ENCODE data around the gene NSUN2. TPM values are rescaled to one million over a fixed set of nuclear protein-coding genes. Genes with fewer than 3 reads are reported as not detected.

NSUN2 gene
- total RNA-seq, 2 experiments from 2014 or later, result 110 to 111 TPM

DNA sequence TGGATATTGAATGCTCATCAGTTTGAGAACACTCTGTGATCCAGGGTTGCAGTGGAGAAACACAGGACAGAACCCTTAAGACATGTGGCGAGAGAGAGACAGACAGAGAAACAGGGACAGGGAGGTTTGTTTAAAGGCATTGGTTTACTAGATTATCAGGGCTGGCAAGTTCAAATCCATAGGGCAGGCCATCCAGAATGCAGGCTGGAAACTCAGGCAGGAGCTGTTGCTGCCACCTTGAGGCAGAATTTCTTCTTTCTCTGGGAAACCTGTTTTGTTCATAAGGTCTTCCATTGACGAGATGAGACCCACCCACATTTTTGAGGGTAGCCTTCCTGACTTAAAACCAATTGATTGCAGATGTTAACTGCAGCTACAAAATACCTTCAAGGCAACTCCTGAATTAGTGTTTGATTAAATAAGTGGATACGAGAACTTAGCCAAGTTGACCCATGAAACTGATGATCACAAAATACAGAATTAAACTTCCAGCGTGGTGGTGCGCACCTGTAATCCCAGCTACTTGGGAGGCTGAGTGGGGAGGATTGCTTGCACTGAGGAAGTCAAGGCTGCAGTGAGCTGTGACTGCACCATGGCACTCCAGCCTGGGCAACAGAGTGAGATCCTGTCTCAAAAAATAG lies 55.9 kb downstream of the NSUN2 start:
- DNase-seq, result peak; percentile 25
- Mint-ChIP-seq H3K27ac (no peak overlapping the region), H3K9me3 (no peaks in the 10 kb centered on the region), H3K36me3 (ENCODE audit: low read depth) (no peaks in the 10 kb centered on the region), H3K27me3 (peaks cover 21% of the 10 kb centered on the region), H3K4me1 (ENCODE audit: low read depth) (no peaks in the 10 kb centered on the region), H3K4me3 (no peak overlapping the region)
- ATAC-seq, result no peak
- intact Hi-C loops (cut with micrococcal nuclease), result no loop called here
- ChIA-PET CTCF (interaction anchor here (1.4 kb wide), 1 partner anchor 9 kb away, joined by 3 read pairs; no protein-coding TSS in a partner anchor), POLR2A (no interaction called here)
- TF ChIP-seq, protein P1, sequence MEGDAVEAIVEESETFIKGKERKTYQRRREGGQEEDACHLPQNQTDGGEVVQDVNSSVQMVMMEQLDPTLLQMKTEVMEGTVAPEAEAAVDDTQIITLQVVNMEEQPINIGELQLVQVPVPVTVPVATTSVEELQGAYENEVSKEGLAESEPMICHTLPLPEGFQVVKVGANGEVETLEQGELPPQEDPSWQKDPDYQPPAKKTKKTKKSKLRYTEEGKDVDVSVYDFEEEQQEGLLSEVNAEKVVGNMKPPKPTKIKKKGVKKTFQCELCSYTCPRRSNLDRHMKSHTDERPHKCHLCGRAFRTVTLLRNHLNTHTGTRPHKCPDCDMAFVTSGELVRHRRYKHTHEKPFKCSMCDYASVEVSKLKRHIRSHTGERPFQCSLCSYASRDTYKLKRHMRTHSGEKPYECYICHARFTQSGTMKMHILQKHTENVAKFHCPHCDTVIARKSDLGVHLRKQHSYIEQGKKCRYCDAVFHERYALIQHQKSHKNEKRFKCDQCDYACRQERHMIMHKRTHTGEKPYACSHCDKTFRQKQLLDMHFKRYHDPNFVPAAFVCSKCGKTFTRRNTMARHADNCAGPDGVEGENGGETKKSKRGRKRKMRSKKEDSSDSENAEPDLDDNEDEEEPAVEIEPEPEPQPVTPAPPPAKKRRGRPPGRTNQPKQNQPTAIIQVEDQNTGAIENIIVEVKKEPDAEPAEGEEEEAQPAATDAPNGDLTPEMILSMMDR (IDR thresholded peaks at IDR 0.05), result peak; percentile 53

DNA sequence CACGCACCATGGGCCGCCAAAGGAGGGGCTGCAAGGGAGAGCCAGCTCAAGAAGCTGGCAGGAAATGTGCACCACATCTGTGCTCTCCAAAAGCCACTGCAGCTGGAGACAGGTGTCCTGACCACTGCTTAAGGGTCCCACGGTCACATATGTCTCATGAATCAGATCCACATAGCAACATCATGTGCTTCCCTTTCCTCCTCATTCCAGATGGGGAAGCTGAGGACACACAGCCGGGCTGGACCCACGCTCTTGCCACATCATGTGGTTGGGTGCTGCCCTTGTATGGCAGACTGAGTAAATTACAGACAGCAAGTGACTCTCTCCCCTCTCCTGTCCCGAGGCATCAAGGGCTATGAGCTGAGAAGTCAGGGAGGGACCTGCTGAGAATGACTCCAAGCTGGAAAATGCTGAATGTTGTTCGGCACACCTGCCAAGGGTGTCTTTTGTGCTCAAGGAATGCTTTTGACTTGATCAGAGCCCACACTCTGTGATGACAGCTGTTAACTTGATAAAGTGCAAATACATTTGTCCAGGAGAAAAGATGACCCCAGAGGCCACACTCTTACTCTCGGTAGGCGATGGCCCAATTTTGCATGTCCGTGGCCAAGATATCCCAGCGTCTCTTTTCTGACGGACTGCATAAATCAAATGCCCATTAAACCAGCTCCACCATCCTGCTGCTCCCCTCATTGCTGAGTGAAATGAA lies 58.2 kb downstream of the NSUN2 start:
- ChIA-PET POLR2A (no interaction called here), CTCF (no interaction called here)
- no peak overlapping the region for H3K27ac Mint-ChIP-seq
- H3K36me3 Mint-ChIP-seq (ENCODE audit: low read depth), result no peaks in the 10 kb centered on the region
- DNase-seq (no peak), ATAC-seq (no peak)
- no peaks in the 10 kb centered on the region for H3K4me1 Mint-ChIP-seq (ENCODE audit: low read depth)
- TF ChIP-seq, protein P1 (IDR thresholded peaks at IDR 0.05), result no peak
- peaks cover 11% of the 10 kb centered on the region for H3K27me3 Mint-ChIP-seq
- intact Hi-C loops (cut with micrococcal nuclease), result no loop called here
- no peak overlapping the region for H3K4me3 Mint-ChIP-seq
- H3K9me3 Mint-ChIP-seq, result no peaks in the 10 kb centered on the region

DNA sequence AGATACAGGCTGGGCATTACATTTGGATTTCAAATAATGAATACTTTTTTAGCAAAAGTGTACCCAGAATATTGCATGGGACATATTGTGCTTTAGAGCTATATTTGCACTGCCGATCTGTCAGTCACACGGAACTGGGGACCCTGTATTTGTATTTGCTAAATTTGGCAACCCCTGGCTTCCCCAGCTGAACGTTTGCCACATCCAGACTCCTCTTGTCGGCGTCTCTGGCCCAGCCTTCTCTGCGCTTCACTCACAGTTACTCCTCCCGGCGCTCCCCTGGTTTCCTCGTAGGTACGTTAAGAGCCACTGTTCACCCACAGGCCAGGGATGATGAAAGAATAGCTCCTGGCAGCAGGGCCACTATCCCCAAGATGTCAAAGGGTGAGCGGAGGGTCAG lies 58.7 kb downstream of the NSUN2 start:
- intact Hi-C loops (cut with micrococcal nuclease), result no loop called here
- ATAC-seq, result no peak
- Mint-ChIP-seq H3K4me3 (no peak overlapping the region), H3K27me3 (peaks cover 10% of the 10 kb centered on the region), H3K27ac (no peak overlapping the region), H3K4me1 (ENCODE audit: low read depth) (no peaks in the 10 kb centered on the region), H3K9me3 (no peaks in the 10 kb centered on the region), H3K36me3 (ENCODE audit: low read depth) (no peaks in the 10 kb centered on the region)
- ChIA-PET CTCF (no interaction called here), POLR2A (no interaction called here)
- no peak for DNase-seq
- TF ChIP-seq, protein P1 (IDR thresholded peaks at IDR 0.05), result no peak

GRCh38 chr5:6573651-6574101 lies 59.2 kb downstream of the NSUN2 start:
- H3K36me3 Mint-ChIP-seq (ENCODE audit: low read depth), result no peaks in the 10 kb centered on the region

More at GRCh38 chr5:6573651-6574101, 59.2 kb downstream of the NSUN2 start:
- Mint-ChIP-seq H3K4me1 (ENCODE audit: low read depth) (no peaks in the 10 kb centered on the region), H3K27ac (no peak overlapping the region), H3K9me3 (no peaks in the 10 kb centered on the region), H3K4me3 (no peak overlapping the region), H3K27me3 (peaks cover 13% of the 10 kb centered on the region)
- intact Hi-C loops (cut with micrococcal nuclease), result no loop called here
- TF ChIP-seq, protein P1 (IDR thresholded peaks at IDR 0.05), result no peak
- ChIA-PET CTCF (no interaction called here), POLR2A (no interaction called here)
- DNase-seq (no peak), ATAC-seq (no peak)
